Lung (tissue), 12 donors: ENCODE measurements around the gene GALM. TPM values are rescaled to one million over a fixed set of nuclear protein-coding genes. Genes with fewer than 3 reads are reported as not detected.

ENCODE experiments used
- ATAC-seq: fragments of 200-7000 bp; cut with Tn5 transposase; one replicate; pipeline ENCODE4 v1.9.1; 2020; ENCODE audit warnings: moderate number of reproducible peaks; ENCODE audit not compliant: insufficient read depth, low FRiP score
- DNase-seq, 3 donors: peaks; one replicate each; pipeline ENCODE4 v3.0.0-alpha.2; 2013 to 2017
- H3K27ac ChIP-seq, 2 donors: one replicate each; pipeline ENCODE4 v1.5.1; 2013; ENCODE audit warnings: mild to moderate bottlenecking in 2 of 2, moderate library complexity in 2 of 2, control low read depth in 1 of 2, inconsistent platforms in 1 of 2, low read depth in 1 of 2, low read length in 1 of 2
- H3K27me3 ChIP-seq, 3 donors: one replicate each; pipeline ENCODE4 v1.5.1; 2013; ENCODE audit warnings: low read length in 2 of 3; ENCODE audit not compliant: control insufficient read depth in 3 of 3, insufficient read depth in 3 of 3
- H3K36me3 ChIP-seq, 4 donors: one replicate each; pipeline ENCODE4 v1.5.1; 2013; ENCODE audit warnings: low read length in 4 of 4, mild to moderate bottlenecking in 1 of 4, moderate library complexity in 1 of 4; ENCODE audit not compliant: control insufficient read depth in 4 of 4, insufficient read depth in 4 of 4
- H3K4me1 ChIP-seq, 5 donors: one replicate each; pipeline ENCODE4 v1.5.1; 2013; ENCODE audit warnings: low read length in 5 of 5, mild to moderate bottlenecking in 2 of 5, moderate library complexity in 1 of 5; ENCODE audit not compliant: control insufficient read depth in 5 of 5, insufficient read depth in 5 of 5
- H3K4me3 ChIP-seq: one replicate; pipeline ENCODE4 v1.5.1; 2013; ENCODE audit warnings: mild to moderate bottlenecking, control low read depth, moderate library complexity
- H3K9ac ChIP-seq, 2 donors: one replicate each; pipeline ENCODE4 v1.5.1; 2013; ENCODE audit warnings: low read length in 2 of 2, control low read depth in 1 of 2; ENCODE audit not compliant: insufficient read depth in 1 of 2
- H3K9me3 ChIP-seq, 4 donors: one replicate each; pipeline ENCODE4 v1.5.1; 2013; ENCODE audit warnings: low read length in 3 of 4, mild to moderate bottlenecking in 1 of 4, moderate library complexity in 1 of 4; ENCODE audit not compliant: control insufficient read depth in 4 of 4, insufficient read depth in 3 of 4
- WGBS, 2 donors: extraction: QIAGEN DNeasy Blood & Tissue Kit; methylation state at CpG; one replicate each; pipeline ENCODE4 v1.1.7; 2013; 5-methylcytosine and 5-hydroxymethylcytosine counted together
- polyA plus RNA-seq, 2 donors: library from polyadenylated mRNA; stranded (reverse); fragments of 200-250 nt; gene quantifications; one replicate each; pipeline ENCODE4 v1.2.1, GENCODE V29; 2013
- total RNA-seq, 2 donors: library from RNA; depleted of rRNA in 1 of 2; stranded (reverse); fragments of >200 nt in 1 of 2; gene quantifications; one replicate each; pipeline ENCODE4 v1.2.1, GENCODE V29; 2014 to 2021
- TF ChIP-seq, protein P1 (sequence below): IDR thresholded peaks from 2 replicates; pipeline ENCODE4 v1.5.1; 2012; ENCODE audit warnings: mild to moderate bottlenecking; ENCODE audit errors: control extremely low read depth, extremely low read depth
- donor health status: control.
- donor health status: control.
- donor health status: Bipolar disorder and iron deficiency.
- donor health status: healthy.
- donor health status: DM: yes; HTN: yes; CAD: no.

The GALM gene
- total and polyA plus RNA-seq, 4 donors, result 7.6 to 25.5 (median 14.1) TPM

DNA sequence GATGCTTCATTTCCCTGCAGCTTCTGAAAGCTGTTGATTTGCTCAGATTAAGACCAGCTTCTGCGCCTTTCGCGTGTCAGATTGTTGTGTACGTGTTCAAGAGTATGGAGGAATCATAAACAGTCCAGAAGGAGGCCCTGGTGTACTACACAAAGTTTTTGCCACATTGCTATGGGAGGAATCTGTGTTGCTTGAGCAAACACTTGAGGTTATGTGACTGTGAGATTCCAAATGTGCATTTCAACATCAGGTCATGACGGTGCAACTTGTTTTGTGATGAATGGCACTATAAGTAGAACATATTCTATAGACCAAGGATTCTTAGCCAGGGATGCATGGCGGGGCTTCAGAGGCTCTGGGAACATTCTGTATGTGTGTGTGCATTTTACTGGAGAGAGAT is 50.3 kb downstream of the GALM start:
- 65 to 67% methylated on average over 6 of the region's 6 CpGs for WGBS, 2 donors
- Histone ChIP-seq H3K36me3 (peaks cover 0 to 6% (median 0%) of the 10 kb centered on the region in 4 donors), H3K9me3 (peaks cover 0 to 2% (median 0%) of the 10 kb centered on the region in 4 donors), H3K27me3 (no peaks in the 10 kb centered on the region), H3K4me1 (peaks cover 0 to 13% (median 3%) of the 10 kb centered on the region in 5 donors), H3K27ac (peak overlapping the region in 1 of 2 donors; percentile 60), H3K9ac (peak overlapping the region in 1 of 2 donors; percentile 23), H3K4me3 (no peak overlapping the region)
- DNase-seq (peak in 2 of 3 donors; percentile 55 to 65), ATAC-seq (peak; percentile 67)
- TF ChIP-seq, protein P1, sequence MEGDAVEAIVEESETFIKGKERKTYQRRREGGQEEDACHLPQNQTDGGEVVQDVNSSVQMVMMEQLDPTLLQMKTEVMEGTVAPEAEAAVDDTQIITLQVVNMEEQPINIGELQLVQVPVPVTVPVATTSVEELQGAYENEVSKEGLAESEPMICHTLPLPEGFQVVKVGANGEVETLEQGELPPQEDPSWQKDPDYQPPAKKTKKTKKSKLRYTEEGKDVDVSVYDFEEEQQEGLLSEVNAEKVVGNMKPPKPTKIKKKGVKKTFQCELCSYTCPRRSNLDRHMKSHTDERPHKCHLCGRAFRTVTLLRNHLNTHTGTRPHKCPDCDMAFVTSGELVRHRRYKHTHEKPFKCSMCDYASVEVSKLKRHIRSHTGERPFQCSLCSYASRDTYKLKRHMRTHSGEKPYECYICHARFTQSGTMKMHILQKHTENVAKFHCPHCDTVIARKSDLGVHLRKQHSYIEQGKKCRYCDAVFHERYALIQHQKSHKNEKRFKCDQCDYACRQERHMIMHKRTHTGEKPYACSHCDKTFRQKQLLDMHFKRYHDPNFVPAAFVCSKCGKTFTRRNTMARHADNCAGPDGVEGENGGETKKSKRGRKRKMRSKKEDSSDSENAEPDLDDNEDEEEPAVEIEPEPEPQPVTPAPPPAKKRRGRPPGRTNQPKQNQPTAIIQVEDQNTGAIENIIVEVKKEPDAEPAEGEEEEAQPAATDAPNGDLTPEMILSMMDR, result no peak

- Histone ChIP-seq H3K27me3 (no peaks in the 10 kb centered on the region), H3K9me3 (peaks cover 0 to 2% (median 0%) of the 10 kb centered on the region in 4 donors), H3K9ac (no peak overlapping the region), H3K4me1 (peaks cover 0 to 14% (median 3%) of the 10 kb centered on the region in 5 donors), H3K36me3 (no peaks in the 10 kb centered on the region), H3K27ac (peak overlapping the region in 1 of 2 donors; percentile 40), H3K4me3 (no peak overlapping the region)
- ATAC-seq (no peak), DNase-seq (no peak)
- TF ChIP-seq, protein P1, result no peak
- 49 to 86% methylated on average over 4 of the region's 4 CpGs for WGBS, 2 donors
Measured at GRCh38 chr2:38718601-38719000, 52.7 kb downstream of the GALM start.

- ATAC-seq (no peak), DNase-seq (peak in 1 of 3 donors; percentile 33)
- Histone ChIP-seq H3K36me3 (no peaks in the 10 kb centered on the region), H3K4me3 (no peak overlapping the region), H3K27me3 (no peaks in the 10 kb centered on the region), H3K27ac (no peak overlapping the region), H3K9me3 (peaks cover 0 to 2% (median 0%) of the 10 kb centered on the region in 4 donors), H3K9ac (no peak overlapping the region), H3K4me1 (peaks cover 0 to 14% (median 3%) of the 10 kb centered on the region in 5 donors)
- TF ChIP-seq, protein P1, result no peak
- 91 to 93% methylated on average over 12 of the region's 12 CpGs for WGBS, 2 donors
Measured at GRCh38 chr2:38719706-38720105, 53.8 kb downstream of the GALM start.
